Sigmoid colon (tissue), 7 donors: Measurements from ENCODE around the gene GPC3. TPM values are rescaled to one million over a fixed set of nuclear protein-coding genes. Genes with fewer than 3 reads are reported as not detected.

Experiments
- DNase-seq: peaks from one replicate; pipeline ENCODE4 v3.0.0-alpha.2; 2019
- H3K27ac ChIP-seq, 4 donors: fragments of 200-600 bp; sonication (generic); one replicate each; pipeline ENCODE4 v1.5.1; 2016 to 2019; ENCODE audit warnings: mild to moderate bottlenecking in 1 of 4
- H3K27me3 ChIP-seq, 3 donors: fragments of 200-600 bp; sonication (generic); one replicate each; pipeline ENCODE4 v1.5.1; 2019; ENCODE audit warnings: mild to moderate bottlenecking in 1 of 3
- H3K36me3 ChIP-seq, 4 donors: fragments of 200-600 bp; sonication (generic); one replicate each; pipeline ENCODE4 v1.5.1; 2016 to 2019
- H3K4me1 ChIP-seq, 4 donors: fragments of 200-600 bp; sonication (generic); one replicate each; pipeline ENCODE4 v1.5.1; 2017 to 2019
- H3K4me3 ChIP-seq, 4 donors: fragments of 200-600 bp; sonication (generic); one replicate each; pipeline ENCODE4 v1.5.1; 2017 to 2019; ENCODE audit warnings: mild to moderate bottlenecking in 2 of 4, moderate library complexity in 1 of 4
- H3K9me3 ChIP-seq, 4 donors: fragments of 200-600 bp in 3 of 4; sonication (generic) in 3 of 4; one replicate each; pipeline versions ENCODE4 v1.5.1 to v1.6.1; 2013 to 2019
- EP300 ChIP-seq, 4 donors: sonication (generic); formaldehyde crosslinking; IDR thresholded peaks; one replicate each; pipeline ENCODE4 v1.6.1; 2017; ENCODE audit warnings: antibody characterized with exemption in 4 of 4
- POLR2A ChIP-seq, 2 donors: fragments of 450-650 bp; IDR thresholded peaks; one replicate each; pipeline ENCODE4 v1.6.1; 2016; ENCODE audit warnings: antibody characterized with exemption in 2 of 2, mild to moderate bottlenecking in 2 of 2, moderate library complexity in 2 of 2
- POLR2AphosphoS5 ChIP-seq, 4 donors: sonication (generic); formaldehyde crosslinking; IDR thresholded peaks; one replicate each; pipeline ENCODE4 v1.6.1; 2017; ENCODE audit warnings: antibody characterized with exemption in 4 of 4
- WGBS, 2 donors: extraction: QIAGEN DNeasy Blood & Tissue Kit; methylation state at CpG; one replicate each; pipeline ENCODE4 v1.1.7; 2013; 5-methylcytosine and 5-hydroxymethylcytosine counted together
- intact Hi-C: fragments of 100-400 bp; cut with DNase I; formaldehyde crosslinking; loops from one replicate; pipeline ENCODE4 v1.15.1; 2023
- polyA plus RNA-seq, 3 donors: library from polyadenylated mRNA; stranded (reverse); fragments of 200-250 nt; gene quantifications; one replicate each; pipeline ENCODE4 v1.2.3, GENCODE V29; 2013
- total RNA-seq, 4 donors: library from RNA; depleted of rRNA; stranded (reverse); fragments of >200 nt; gene quantifications; one replicate each; pipeline ENCODE4 v1.1.0, GENCODE V29; 2016
- TF ChIP-seq, protein P1 (sequence below), 4 experiments: fragments of 450-650 bp in 3 of 4; fragments of 200-600 bp in 1 of 4; IDR thresholded peaks; one replicate each; pipeline ENCODE4 v1.5.1; 2016 to 2019; ENCODE audit warnings: antibody characterized with exemption in 4 of 4, mild to moderate bottlenecking in 3 of 4, moderate library complexity in 2 of 4
- donor health status: healthy with polysubstance abuse.
- donor health status: Bipolar disorder and iron deficiency.
- donor health status: healthy.

Gene GPC3
- total and polyA plus RNA-seq, 7 donors, result 0.46 to 31.4 (median 2.7) TPM

DNA sequence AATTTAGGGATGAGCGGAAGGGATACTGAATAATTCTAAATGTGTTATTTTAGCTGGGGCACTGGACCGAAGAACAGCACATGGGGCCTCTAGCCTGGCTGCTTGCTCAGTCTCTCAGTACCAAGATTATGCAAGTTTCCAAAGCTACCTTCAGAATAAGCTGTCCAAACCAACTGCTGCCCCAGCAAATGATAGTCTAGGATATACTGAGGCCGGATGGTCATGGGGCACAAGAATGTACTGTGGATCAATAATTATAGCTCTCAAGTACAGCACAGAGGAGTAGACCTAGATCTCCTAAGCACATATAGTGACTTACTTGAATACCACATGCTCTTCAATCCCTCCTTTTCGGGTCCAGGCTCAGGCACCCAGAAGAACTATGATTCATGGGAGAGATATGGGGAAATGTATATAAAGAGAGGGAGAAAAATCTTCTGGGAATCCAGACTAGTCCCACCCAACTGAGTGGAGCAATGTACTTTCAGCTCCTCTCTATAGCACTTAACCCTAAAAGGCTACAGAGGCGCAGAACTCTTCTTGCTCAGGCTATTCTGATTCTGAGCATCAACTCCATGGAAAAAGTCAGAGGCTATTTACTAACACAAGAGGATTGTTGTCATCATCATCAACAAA is 409.8 kb downstream of the GPC3 start:
- Histone ChIP-seq H3K27ac (no peak overlapping the region), H3K4me1 (no peaks in the 10 kb centered on the region), H3K9me3 (no peaks in the 10 kb centered on the region), H3K4me3 (no peak overlapping the region), H3K27me3 (no peaks in the 10 kb centered on the region), H3K36me3 (no peaks in the 10 kb centered on the region)
- DNase-seq, result no peak
- intact Hi-C loops, result no loop called here
- TF ChIP-seq POLR2A (IDR thresholded peaks at IDR 0.05) (no peak), EP300 (IDR thresholded peaks at IDR 0.05) (no peak), POLR2AphosphoS5 (IDR thresholded peaks at IDR 0.05) (no peak)
- TF ChIP-seq, protein P1, sequence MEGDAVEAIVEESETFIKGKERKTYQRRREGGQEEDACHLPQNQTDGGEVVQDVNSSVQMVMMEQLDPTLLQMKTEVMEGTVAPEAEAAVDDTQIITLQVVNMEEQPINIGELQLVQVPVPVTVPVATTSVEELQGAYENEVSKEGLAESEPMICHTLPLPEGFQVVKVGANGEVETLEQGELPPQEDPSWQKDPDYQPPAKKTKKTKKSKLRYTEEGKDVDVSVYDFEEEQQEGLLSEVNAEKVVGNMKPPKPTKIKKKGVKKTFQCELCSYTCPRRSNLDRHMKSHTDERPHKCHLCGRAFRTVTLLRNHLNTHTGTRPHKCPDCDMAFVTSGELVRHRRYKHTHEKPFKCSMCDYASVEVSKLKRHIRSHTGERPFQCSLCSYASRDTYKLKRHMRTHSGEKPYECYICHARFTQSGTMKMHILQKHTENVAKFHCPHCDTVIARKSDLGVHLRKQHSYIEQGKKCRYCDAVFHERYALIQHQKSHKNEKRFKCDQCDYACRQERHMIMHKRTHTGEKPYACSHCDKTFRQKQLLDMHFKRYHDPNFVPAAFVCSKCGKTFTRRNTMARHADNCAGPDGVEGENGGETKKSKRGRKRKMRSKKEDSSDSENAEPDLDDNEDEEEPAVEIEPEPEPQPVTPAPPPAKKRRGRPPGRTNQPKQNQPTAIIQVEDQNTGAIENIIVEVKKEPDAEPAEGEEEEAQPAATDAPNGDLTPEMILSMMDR (IDR thresholded peaks at IDR 0.05), result no peak
- 93 to 95% methylated on average over 5 of the region's 5 CpGs for WGBS, 2 donors

DNA sequence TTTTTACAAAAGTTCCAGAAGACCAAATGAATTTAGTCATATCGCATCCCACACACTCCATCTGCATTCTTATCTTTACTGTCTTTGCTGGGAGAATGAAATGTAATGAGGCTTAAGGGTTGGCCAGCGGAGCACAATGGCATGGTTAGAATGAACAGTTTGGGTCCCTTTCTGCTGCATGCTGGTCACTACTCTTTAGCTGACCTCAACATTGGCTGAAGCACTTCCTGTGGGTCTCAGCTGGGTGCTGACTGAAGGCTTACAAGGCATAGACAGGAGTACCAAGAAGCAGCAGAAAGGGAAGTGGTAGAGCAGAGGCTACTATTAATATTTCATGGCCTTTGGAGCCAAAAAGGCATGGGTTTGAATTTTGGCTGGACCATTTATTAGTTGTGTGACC is 410.7 kb downstream of the GPC3 start:
- no peak for DNase-seq
- H3K4me1 ChIP-seq, result no peaks in the 10 kb centered on the region
- no peaks in the 10 kb centered on the region for H3K27me3 ChIP-seq
- no peaks in the 10 kb centered on the region for H3K9me3 ChIP-seq
- no peak overlapping the region for H3K4me3 ChIP-seq
- H3K36me3 ChIP-seq, result no peaks in the 10 kb centered on the region
- intact Hi-C loops, result no loop called here
- WGBS, 2 donors, result 79 to 95% methylated on average over 2 of the region's 2 CpGs
- no peak overlapping the region for H3K27ac ChIP-seq
- TF ChIP-seq, protein P1 (IDR thresholded peaks at IDR 0.05), result no peak
- TF ChIP-seq EP300 (IDR thresholded peaks at IDR 0.05) (no peak), POLR2AphosphoS5 (IDR thresholded peaks at IDR 0.05) (no peak), POLR2A (IDR thresholded peaks at IDR 0.05) (no peak)

DNA sequence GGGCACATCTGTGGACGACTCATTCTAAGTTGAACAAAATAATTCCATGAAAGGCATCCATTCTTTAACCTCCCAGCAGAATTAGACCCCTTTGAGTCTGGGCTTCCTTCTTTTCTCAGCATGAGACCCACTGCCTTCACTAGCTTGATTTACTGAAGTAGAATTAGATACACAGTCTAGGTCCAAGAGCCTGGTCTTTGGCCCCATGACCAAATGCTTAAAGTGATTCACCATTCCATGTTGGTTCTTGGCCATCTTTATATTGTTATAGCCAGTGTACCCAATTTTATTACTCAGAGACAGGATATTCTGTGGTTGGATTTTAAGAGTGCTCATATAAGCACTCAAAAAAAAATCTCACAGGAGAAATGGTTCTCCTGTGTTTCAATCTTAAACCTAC is 414.8 kb downstream of the GPC3 start:
- Histone ChIP-seq H3K9me3 (no peaks in the 10 kb centered on the region), H3K27me3 (no peaks in the 10 kb centered on the region), H3K27ac (no peak overlapping the region), H3K4me1 (no peaks in the 10 kb centered on the region), H3K4me3 (no peak overlapping the region), H3K36me3 (no peaks in the 10 kb centered on the region)
- intact Hi-C loops, result no loop called here
- no peak for DNase-seq
- TF ChIP-seq POLR2A (IDR thresholded peaks at IDR 0.05) (no peak), EP300 (IDR thresholded peaks at IDR 0.05) (no peak), POLR2AphosphoS5 (IDR thresholded peaks at IDR 0.05) (no peak)
- TF ChIP-seq, protein P1 (IDR thresholded peaks at IDR 0.05), result no peak
- WGBS, 2 donors, result 86 to 88% methylated on average over 1 of the region's 1 CpG

DNA sequence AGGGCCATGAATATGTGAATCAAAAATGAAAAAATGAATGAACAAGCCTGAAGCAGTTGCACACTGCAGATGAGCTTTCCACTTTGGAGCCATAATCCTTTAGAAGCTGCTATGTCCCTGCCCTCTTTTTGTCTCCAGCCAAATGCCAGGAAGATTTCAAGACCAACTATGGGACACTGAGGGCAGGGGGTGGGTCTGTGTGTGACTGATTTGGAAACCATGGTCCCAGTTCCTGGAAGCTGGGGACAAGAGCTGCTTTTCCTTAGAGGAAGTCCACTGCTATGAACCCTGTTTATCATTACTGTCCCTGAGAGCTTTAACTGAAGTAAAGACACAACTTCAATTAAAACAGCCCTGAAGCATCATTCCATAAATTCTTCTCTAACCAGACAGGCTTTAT is 416.2 kb downstream of the GPC3 start:
- Histone ChIP-seq H3K9me3 (no peaks in the 10 kb centered on the region), H3K36me3 (no peaks in the 10 kb centered on the region), H3K27me3 (no peaks in the 10 kb centered on the region), H3K4me3 (no peak overlapping the region), H3K27ac (no peak overlapping the region), H3K4me1 (no peaks in the 10 kb centered on the region)
- no peak for DNase-seq
- intact Hi-C loops, result no loop called here
- TF ChIP-seq POLR2AphosphoS5 (IDR thresholded peaks at IDR 0.05) (no peak), POLR2A (IDR thresholded peaks at IDR 0.05) (no peak), EP300 (IDR thresholded peaks at IDR 0.05) (no peak)
- TF ChIP-seq, protein P1 (IDR thresholded peaks at IDR 0.05), result no peak

DNA sequence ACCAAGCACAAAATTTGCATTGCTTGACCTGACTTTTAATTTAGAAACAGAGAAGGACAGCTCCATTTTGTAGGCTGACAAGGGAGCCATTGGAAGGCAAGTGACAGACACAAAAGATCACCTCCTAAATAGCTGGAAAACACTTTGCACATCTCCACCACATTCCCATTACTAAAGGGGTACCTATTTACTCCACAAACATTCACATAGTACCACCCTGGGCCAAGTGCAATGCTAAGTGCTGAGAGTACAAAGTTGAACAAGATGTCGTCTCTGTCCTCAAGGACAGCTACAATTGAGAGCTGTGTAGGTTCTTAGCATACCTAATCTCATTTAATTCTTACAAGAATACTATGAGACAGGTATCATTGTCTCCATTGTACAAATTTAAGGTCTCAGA is 417.3 kb downstream of the GPC3 start:
- 93 to 96% methylated on average over 1 of the region's 1 CpG for WGBS, 2 donors
- TF ChIP-seq POLR2A (IDR thresholded peaks at IDR 0.05), result no peak
- TF ChIP-seq EP300 (IDR thresholded peaks at IDR 0.05), result no peak
- TF ChIP-seq, protein P1 (IDR thresholded peaks at IDR 0.05), result no peak
- TF ChIP-seq POLR2AphosphoS5 (IDR thresholded peaks at IDR 0.05), result no peak
- no peaks in the 10 kb centered on the region for H3K4me1 ChIP-seq
- no peaks in the 10 kb centered on the region for H3K36me3 ChIP-seq
- no peak overlapping the region for H3K27ac ChIP-seq
- no peaks in the 10 kb centered on the region for H3K27me3 ChIP-seq
- intact Hi-C loops, result no loop called here
- H3K9me3 ChIP-seq, result no peaks in the 10 kb centered on the region
- H3K4me3 ChIP-seq, result no peak overlapping the region
- DNase-seq, result no peak
